ENCODE measurements around the gene FGF9.

- no peak for TF ChIP-seq CTCF (IDR thresholded peaks at IDR 0.05; ENCODE audit: low read depth, low read length)
- TF ChIP-seq MAX (IDR thresholded peaks at IDR 0.05; ENCODE audit: low read depth, low read length): no peak
- TF ChIP-seq POLR2A (IDR thresholded peaks at IDR 0.05; ENCODE audit: extremely low read depth, insufficient read length): no peak
- no peak for TF ChIP-seq MYC (IDR thresholded peaks at IDR 0.05; ENCODE audit: low read depth, low read length)
Measured at GRCh38 chr13:21677075-21677623, 6.3 kb downstream of the FGF9 start.

Measured in NB4 (cell line).